H1 (cell line): Measurements from ENCODE around the gene FPR2. TPM values are rescaled to one million over a fixed set of nuclear protein-coding genes. Genes with fewer than 3 reads are reported as not detected.

Experiments used
- CTCF ChIA-PET: fragments of 300-600 bp; sonication (Branson Sonifier 250); formaldehyde crosslinking; loops from one replicate; lab custom pipeline; 2021; ENCODE audit not compliant: partially characterized antibody; lab: Charles Lee
- POLR2A ChIA-PET: fragments of 300-600 bp; sonication (Branson Sonifier 250); formaldehyde crosslinking; loops from one replicate; lab custom pipeline; 2021; ENCODE audit warnings: inconsistent platforms; ENCODE audit not compliant: partially characterized antibody; lab: Charles Lee
- DNase-seq, 2 experiments: peaks; one replicate each; pipeline versions ENCODE4 v3.0.0 to v3.0.0-alpha.2; 2010 to 2022; ENCODE audit warnings: low spot score in 2 of 2, low read depth in 1 of 2, mixed read lengths in 1 of 2
- FAIRE-seq: peaks from 2 replicates; lab custom pipeline; 2011; peaks lifted over from hg19 to GRCh38; lab: Jason Lieb, UNC
- H2AFZ ChIP-seq: 2 replicates; pipeline ENCODE4 v1.8.1; 2012; ENCODE audit warnings: low read length, inconsistent platforms
- H2AK5ac ChIP-seq: 2 replicates; pipeline ENCODE4 v1.6.1; 2013; ENCODE audit warnings: low read depth, low read length
- H2BK120ac ChIP-seq: replicated peaks from 2 replicates; pipeline ENCODE3; 2013; ENCODE audit warnings: low read depth, low read length, inconsistent platforms
- H2BK12ac ChIP-seq: 2 replicates; pipeline ENCODE4 v1.6.1; 2013; ENCODE audit warnings: low read depth, low read length
- H2BK15ac ChIP-seq: 2 replicates; pipeline ENCODE4 v1.6.1; 2013; ENCODE audit warnings: low read length
- H2BK20ac ChIP-seq: 2 replicates; pipeline ENCODE4 v1.6.1; 2013; ENCODE audit warnings: low read length
- H2BK5ac ChIP-seq: 2 replicates; pipeline ENCODE4 v1.6.1; 2013; ENCODE audit warnings: low read depth, low read length
- H3K14ac ChIP-seq: 2 replicates; pipeline ENCODE4 v1.6.1; 2013; ENCODE audit warnings: inconsistent platforms; ENCODE audit not compliant: insufficient read length
- H3K18ac ChIP-seq: 2 replicates; pipeline ENCODE4 v1.6.1; 2013; ENCODE audit warnings: low read length; ENCODE audit errors: extremely low read depth
- H3K23ac ChIP-seq: 2 replicates; pipeline ENCODE4 v1.6.1; 2013; ENCODE audit warnings: inconsistent platforms; ENCODE audit not compliant: insufficient read length
- H3K23me2 ChIP-seq: 2 replicates; pipeline ENCODE4 v1.6.1; 2013; ENCODE audit warnings: low read depth, low read length
- H3K27ac ChIP-seq: 2 replicates; pipeline ENCODE4 v1.6.1; 2011; ENCODE audit warnings: low read depth, low read length, inconsistent platforms
- H3K27me3 ChIP-seq, 4 experiments: replicated peaks in 1 of 4; 1 replicate in 1 of 4; 2 replicates in 3 of 4; pipeline versions ENCODE4 v1.6.1 to v1.8.1; 2011 to 2013; ENCODE audit warnings: low read length in 3 of 4, mild to moderate bottlenecking in 3 of 4, inconsistent platforms in 2 of 4, mixed read lengths in 2 of 4, moderate library complexity in 1 of 4; ENCODE audit not compliant: control insufficient read depth in 3 of 4, insufficient read depth in 3 of 4; ENCODE audit errors: extremely low read depth in 1 of 4
- H3K36me3 ChIP-seq, 4 experiments: 2 replicates each; pipeline versions ENCODE4 v1.6.1 to v1.8.1; 2011 to 2013; ENCODE audit warnings: mild to moderate bottlenecking in 4 of 4, low read length in 3 of 4, moderate library complexity in 2 of 4, control low read depth in 1 of 4, inconsistent platforms in 1 of 4; ENCODE audit not compliant: insufficient read depth in 4 of 4, control insufficient read depth in 2 of 4
- H3K4ac ChIP-seq: replicated peaks from 2 replicates; pipeline ENCODE3; 2013; ENCODE audit warnings: low read length, low read depth, mixed read lengths, inconsistent platforms; ENCODE audit not compliant: insufficient read length
- H3K4me1 ChIP-seq, 4 experiments: replicated peaks in 1 of 4; 1 replicate in 1 of 4; 2 replicates in 3 of 4; pipeline versions ENCODE4 v1.6.1 to v1.8.1; 2011 to 2013; ENCODE audit warnings: low read length in 3 of 4, inconsistent platforms in 2 of 4, mixed read lengths in 1 of 4; ENCODE audit not compliant: insufficient read depth in 4 of 4, control insufficient read depth in 3 of 4
- H3K4me2 ChIP-seq, 2 experiments: 2 replicates each; pipeline versions ENCODE4 v1.6.1 to v1.8.1; 2011 to 2013; ENCODE audit warnings: low read depth in 2 of 2, low read length in 2 of 2, control low read depth in 1 of 2, inconsistent platforms in 1 of 2, mild to moderate bottlenecking in 1 of 2; ENCODE audit not compliant: insufficient read depth in 1 of 2
- H3K4me3 ChIP-seq, 4 experiments: fragments of 200-600, 300-600 bp in 1 of 4; sonication (generic), shearing (Covaris generic), sonication (Bioruptor Twin) in 1 of 4; 2 replicates each; pipeline versions ENCODE4 v1.5.1 to v1.8.1; 2011 to 2016; ENCODE audit warnings: low read length in 4 of 4, low read depth in 3 of 4, control low read depth in 2 of 4, inconsistent platforms in 2 of 4, mild to moderate bottlenecking in 2 of 4, mixed read lengths in 1 of 4, moderate library complexity in 1 of 4; ENCODE audit not compliant: insufficient read depth in 2 of 4; ENCODE audit errors: extremely low read depth in 1 of 4
- H3K56ac ChIP-seq: replicated peaks from 2 replicates; pipeline ENCODE3; 2013; ENCODE audit warnings: low read depth, mild to moderate bottlenecking, mixed read lengths, low read length, inconsistent platforms; ENCODE audit not compliant: insufficient read length
- H3K79me1 ChIP-seq: 2 replicates; pipeline ENCODE4 v1.6.1; 2013; ENCODE audit warnings: low read depth, low read length, control low read depth
- H3K79me2 ChIP-seq, 2 experiments: 2 replicates each; pipeline versions ENCODE4 v1.6.1 to v1.8.1; 2012 to 2013; ENCODE audit warnings: low read length in 2 of 2, mild to moderate bottlenecking in 2 of 2, inconsistent platforms in 1 of 2; ENCODE audit not compliant: insufficient read depth in 2 of 2, control insufficient read depth in 1 of 2
- H3K9ac ChIP-seq, 4 experiments: replicated peaks in 1 of 4; 1 replicate in 1 of 4; 2 replicates in 3 of 4; pipeline versions ENCODE4 v1.6.1 to v1.8.1; 2011 to 2013; ENCODE audit warnings: low read depth in 3 of 4, low read length in 3 of 4, control low read depth in 2 of 4, mild to moderate bottlenecking in 2 of 4, moderate library complexity in 2 of 4, inconsistent platforms in 1 of 4; ENCODE audit errors: extremely low read depth in 1 of 4
- H3K9me3 ChIP-seq, 2 experiments: 2 replicates each; pipeline versions ENCODE4 v1.6.1 to v1.8.1; 2012 to 2013; ENCODE audit warnings: mild to moderate bottlenecking in 2 of 2, moderate library complexity in 2 of 2, control low read depth in 1 of 2, inconsistent platforms in 1 of 2, low read depth in 1 of 2, low read length in 1 of 2, mixed read lengths in 1 of 2; ENCODE audit not compliant: insufficient read depth in 2 of 2
- H4K20me1 ChIP-seq, 2 experiments: replicated peaks in 1 of 2; 2 replicates each; pipeline versions ENCODE3 to v1.8.1; 2011 to 2013; ENCODE audit warnings: inconsistent platforms in 2 of 2, low read length in 2 of 2, mild to moderate bottlenecking in 1 of 2; ENCODE audit not compliant: insufficient read depth in 2 of 2, control insufficient read depth in 1 of 2
- H4K5ac ChIP-seq: 2 replicates; pipeline ENCODE4 v1.6.1; 2013; ENCODE audit warnings: low read length, low read depth, mixed read lengths, inconsistent platforms; ENCODE audit not compliant: insufficient read length
- H4K8ac ChIP-seq: 2 replicates; pipeline ENCODE4 v1.8.0; 2013; ENCODE audit warnings: mild to moderate bottlenecking, moderate library complexity, low read length, inconsistent platforms; ENCODE audit not compliant: insufficient read depth; ENCODE audit errors: extremely low read depth
- H4K91ac ChIP-seq: replicated peaks from 2 replicates; pipeline ENCODE3; 2013; ENCODE audit warnings: low read length, mixed read lengths, inconsistent platforms; ENCODE audit not compliant: insufficient read length
- WGBS, 2 experiments: shearing (Covaris generic) in 1 of 2; methylation state at CpG; one replicate each; pipeline versions ENCODE4 v1.1.6 to v1.1.7; 2013 to 2015; ENCODE audit warnings: low lambda C conversion rate in 2 of 2, mixed read lengths in 2 of 2, inconsistent platforms in 1 of 2, low coverage in 1 of 2, missing lambda C conversion rate in 1 of 2; ENCODE audit not compliant: insufficient replicate concordance in 2 of 2, insufficient coverage in 1 of 2, insufficient read length in 1 of 2; ENCODE audit errors: extremely low coverage in 1 of 2, missing lambda C conversion rate in 1 of 2; 5-methylcytosine and 5-hydroxymethylcytosine counted together
- polyA plus RNA-seq, 7 experiments: library from polyadenylated mRNA; depleted of rRNA in 3 of 7; stranded (reverse) in 5 of 7; unstranded in 2 of 7; fragments of >200 nt in 5 of 7; fragments of 200-250 nt in 2 of 7; gene quantifications; 1 replicate in 5 of 7; 2 replicates in 1 of 7; 4 replicates in 1 of 7; pipeline versions ENCODE4 v1.2.1 to v1.2.3, GENCODE V29; 2011 to 2013; ENCODE audit warnings: missing spikeins in 2 of 7, mixed read lengths in 2 of 7
- total RNA-seq: library from RNA; stranded (reverse); fragmentation: NEBNext Ultra II Directional; extraction: Animal tissue kit (Norgen Biotek cat#: 25700); gene quantifications from 2 replicates; pipeline ENCODE4 v1.2.1, GENCODE V29; 2021

The FPR2 gene
- total and polyA plus RNA-seq, 2 of the 8 experiments (the other 6 are each of a cell fraction or from before 2014, with no cell fraction given) = 0.17 TPM; not detected in 1

DNA sequence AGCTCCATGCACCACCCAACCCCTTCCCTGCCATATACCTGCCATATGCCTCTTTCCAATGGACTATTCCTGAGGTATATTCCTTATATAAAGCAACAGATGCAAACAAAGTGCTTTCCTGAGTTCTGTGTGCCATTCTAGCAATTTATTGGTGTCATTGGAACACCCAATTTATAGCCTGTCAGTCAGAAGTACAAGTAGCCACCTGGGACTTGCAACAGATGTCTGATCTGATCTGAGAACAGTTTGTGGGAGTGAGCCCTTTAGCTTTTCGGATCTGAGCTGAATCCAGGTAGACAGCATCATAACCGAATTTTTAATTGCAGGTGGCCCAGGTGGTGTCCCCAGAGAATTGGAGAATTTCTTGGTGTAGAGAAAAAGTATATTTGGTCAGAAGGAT, 33.0 kb downstream of the FPR2 start:
- DNase-seq = no peak
- Histone ChIP-seq H2BK120ac (no peak overlapping the region), H3K23me2 (no peaks in the 10 kb centered on the region; the same call in 1 of the 2 replicates), H3K4ac (no peak overlapping the region), H3K9me3 (peaks cover 11 to 17% of the 10 kb centered on the region in 2 experiments; a peak in 3 of 4 replicates), H3K56ac (no peak overlapping the region), H3K36me3 (no peaks in the 10 kb centered on the region), H3K23ac (no peak overlapping the region), H4K20me1 (no peaks in the 10 kb centered on the region), H3K27ac (no peak overlapping the region), H2BK5ac (no peak overlapping the region), H3K18ac (no peak overlapping the region), H3K27me3 (no peaks in the 10 kb centered on the region), H4K91ac (no peak overlapping the region), H2AK5ac (no peak overlapping the region), H2BK20ac (no peak overlapping the region), H3K4me2 (no peak overlapping the region), H2BK12ac (no peak overlapping the region), H3K79me2 (no peaks in the 10 kb centered on the region), H2AFZ (no peak overlapping the region), H3K9ac (no peak overlapping the region), H3K14ac (no peak overlapping the region), H2BK15ac (no peak overlapping the region), H4K5ac (no peak overlapping the region), H4K8ac (no peak overlapping the region), H3K4me3 (no peak overlapping the region), H3K79me1 (no peaks in the 10 kb centered on the region), H3K4me1 (no peaks in the 10 kb centered on the region)
- FAIRE-seq = no peak
- POLR2A ChIA-PET = no interaction called here
- CTCF ChIA-PET = no interaction called here
- 82% methylated on average over 2 of the region's 2 CpGs; no CpG with 5 or more reads in 1 of the 2 experiments for WGBS, 2 experiments
